Fibroblast of the conjunctiva (primary cell): ENCODE data around the gene POLR3C.
A peak's percentile ranks its signal among the peaks of the same experiment; 100 is the strongest.
"Not testable (repeated sequence)": the region's sequence is repeated elsewhere in the genome, so short reads cannot be mapped to it uniquely, and the experiment has no call there.

ENCODE experiments used
- DNase-seq: peaks from one replicate; pipeline ENCODE4 v3.0.0-alpha.2; 2010; ENCODE audit warnings: low read depth

POLR3C gene

GRCh38 chr1:145823565-145824498 is at the start of gene POLR3C, which contains the start of gene RNF115:
Gene POLR3C, plus strand, starts transcription at chr1:145824200. Its CDS starts 1,577 bp downstream, at chr1:145825777.
Gene RNF115, minus strand, starts transcription at chr1:145824095. Its CDS starts 222 bp downstream, at chr1:145823873.
- DNase-seq, result peak; percentile 87

- no peak for DNase-seq
Measured at GRCh38 chr1:145777357-145778145, 46.4 kb upstream of the POLR3C start.

DNA sequence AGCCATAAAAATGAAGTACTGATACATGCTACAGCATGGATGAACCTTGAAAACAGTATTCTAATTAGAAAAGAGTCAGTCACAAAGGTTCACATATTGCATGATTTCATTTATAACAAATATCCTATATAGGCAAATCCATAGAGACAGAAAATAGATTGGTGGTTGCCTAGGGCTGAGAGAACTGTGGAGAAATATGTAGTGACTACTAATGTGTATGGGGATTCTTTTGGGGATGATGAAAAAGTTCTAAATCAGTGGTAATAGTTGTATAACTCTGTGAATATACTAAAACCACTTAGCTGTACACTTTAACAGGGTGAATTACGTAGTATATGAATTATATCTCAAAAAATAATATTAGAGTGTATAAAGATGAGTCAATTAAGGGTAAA is 45.9 kb upstream of the POLR3C start:
- DNase-seq, result peak; percentile 40

- peak; percentile 87 for DNase-seq
Measured at GRCh38 chr1:145782272-145783099, 41.5 kb upstream of the POLR3C start.

DNA sequence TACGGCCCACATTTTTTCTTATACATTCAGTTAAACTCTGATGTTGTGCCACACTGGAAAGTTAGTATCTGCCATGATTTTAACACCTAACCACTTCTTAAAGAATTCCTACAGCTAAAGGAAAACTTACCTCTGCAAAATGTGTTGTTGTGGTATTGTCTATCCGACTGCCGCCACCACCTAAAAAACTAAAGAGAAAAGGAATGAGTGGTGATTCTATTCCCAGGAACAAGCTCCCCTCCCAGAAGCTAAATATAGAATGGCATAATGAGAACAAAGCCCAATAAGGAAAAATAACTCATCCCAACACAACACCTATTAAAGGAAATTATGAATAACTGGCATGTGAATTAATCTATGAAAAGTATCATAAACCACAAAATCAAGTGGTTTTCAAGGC is 39.6 kb upstream of the POLR3C start:
- no peak for DNase-seq

GRCh38 chr1:145785547-145785946 is 38.5 kb upstream of the POLR3C start:
- no peak for DNase-seq

GRCh38 chr1:145786271-145786670 is 37.7 kb upstream of the POLR3C start:
- no peak for DNase-seq

DNA sequence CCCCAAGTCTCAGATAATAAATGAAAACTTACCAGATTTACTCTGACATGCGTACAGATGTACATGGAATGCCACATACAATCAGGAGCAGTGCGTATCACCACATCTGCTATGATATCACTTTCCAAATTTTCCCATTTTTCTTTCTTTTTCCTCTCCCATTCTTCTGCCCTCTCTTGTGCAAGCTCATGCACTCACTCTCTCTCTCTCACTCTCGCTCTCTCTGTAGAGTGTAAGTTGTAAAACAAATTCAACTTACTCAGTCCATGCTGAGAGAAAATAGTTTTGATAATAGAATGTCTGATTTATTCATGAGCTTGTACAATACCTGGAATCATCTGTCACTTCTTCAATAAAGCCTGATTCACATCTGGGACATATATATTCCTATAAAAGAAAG is 35.4 kb upstream of the POLR3C start:
- DNase-seq, result no peak

- DNase-seq, result not testable (repeated sequence)
Measured at GRCh38 chr1:145791860-145792259, 32.1 kb upstream of the POLR3C start.

- DNase-seq, result no peak
Measured at GRCh38 chr1:145792484-145792883, 31.5 kb upstream of the POLR3C start.

- no peak for DNase-seq
Measured at GRCh38 chr1:145795257-145795881, 28.6 kb upstream of the POLR3C start.

- DNase-seq, result no peak
Measured at GRCh38 chr1:145796753-145797152, 27.2 kb upstream of the POLR3C start.

DNA sequence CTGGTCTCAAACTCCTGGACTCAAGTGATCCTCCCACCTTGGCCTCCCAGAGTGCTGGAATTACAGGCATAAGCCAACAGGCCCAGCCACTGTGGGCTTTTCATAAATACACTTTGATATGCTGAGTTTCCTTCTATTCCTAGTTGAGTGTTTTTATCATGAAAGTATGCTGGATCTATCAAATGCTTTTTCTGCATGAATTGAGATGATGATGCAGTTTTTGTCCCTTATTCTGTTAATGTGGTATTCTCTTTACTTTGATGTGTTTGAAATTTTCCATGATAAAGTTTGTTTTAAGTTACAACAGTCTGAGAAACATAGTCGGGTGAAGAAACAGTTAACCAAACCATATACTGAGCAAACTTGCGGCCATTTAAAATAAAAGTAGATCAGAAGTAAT is 24.2 kb upstream of the POLR3C start:
- no peak for DNase-seq

- DNase-seq, result no peak
Measured at GRCh38 chr1:145804235-145805045, 19.6 kb upstream of the POLR3C start.

GRCh38 chr1:145805057-145805456 is 18.9 kb upstream of the POLR3C start:
- no peak for DNase-seq

GRCh38 chr1:145806408-145806807 is 17.6 kb upstream of the POLR3C start:
- no peak for DNase-seq

DNA sequence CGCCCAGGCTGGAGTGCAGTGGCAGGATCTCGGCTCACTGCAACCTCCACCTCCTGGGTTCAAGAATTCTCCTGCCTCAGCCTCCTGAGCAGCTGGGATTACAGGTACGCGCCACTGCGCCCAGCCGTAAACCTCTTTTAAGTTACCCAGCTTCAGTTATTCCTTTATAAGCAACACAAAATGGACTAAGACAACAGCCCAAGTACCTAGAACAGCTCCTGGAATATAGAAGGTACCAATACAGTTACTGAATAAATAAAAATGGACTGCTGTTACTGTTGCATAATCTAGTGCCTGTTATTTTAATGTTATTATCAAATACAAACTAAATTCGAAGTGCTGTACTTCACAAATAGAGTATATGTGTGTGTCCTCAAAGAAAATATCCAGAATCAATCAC is 17.2 kb upstream of the POLR3C start:
- DNase-seq, result no peak

DNA sequence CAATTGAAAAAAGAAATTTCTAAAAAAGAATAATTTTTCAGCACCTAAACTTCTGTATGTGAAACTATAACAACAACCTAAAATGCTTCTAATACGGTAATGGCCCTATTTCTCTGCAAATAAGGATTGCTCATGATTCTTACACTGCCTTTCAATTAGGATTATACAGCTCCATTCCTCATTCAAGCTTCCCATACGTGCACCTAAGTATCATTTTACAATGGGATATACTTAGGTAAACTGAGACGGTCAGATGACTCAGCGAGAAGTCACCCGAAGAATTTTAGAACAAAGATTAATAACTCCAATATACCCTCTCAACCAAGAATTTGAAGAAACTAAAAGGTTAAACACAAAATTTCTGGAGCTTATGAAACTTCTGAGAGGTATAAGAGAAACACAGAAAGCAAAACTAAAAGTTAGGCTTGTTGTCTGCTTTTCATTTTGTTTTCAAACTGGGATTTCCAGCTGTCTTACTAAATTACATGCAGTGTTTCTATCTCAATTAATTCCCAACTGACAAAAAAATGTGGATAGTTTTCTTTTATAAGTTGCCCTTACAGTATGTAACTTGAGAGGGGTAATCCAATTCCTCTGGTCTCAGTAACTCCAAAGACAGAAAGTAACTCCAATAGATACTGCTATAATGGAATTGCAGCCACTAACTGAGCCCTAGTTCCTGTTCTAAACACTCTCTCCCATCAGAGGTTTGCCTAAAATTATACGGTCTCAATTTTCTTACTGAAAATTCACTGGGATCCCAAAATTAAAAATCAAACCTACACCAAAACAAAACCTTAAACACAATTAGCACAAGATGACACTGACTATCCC is 10.8 kb upstream of the POLR3C start:
- not testable (repeated sequence) for DNase-seq

- DNase-seq, result peak; percentile 26
Measured at GRCh38 chr1:145818095-145818494, 5.9 kb upstream of the POLR3C start.
